Mononuclear cell (primary cell): ENCODE results near the gene CNN2. TPM values are rescaled to one million over a fixed set of nuclear protein-coding genes. Genes with fewer than 3 reads are reported as not detected.
A peak's percentile ranks its signal among the peaks of the same experiment; 100 is the strongest.

Experiments
- H3K27me3 ChIP-seq: 2 replicates; pipeline ENCODE4 v1.6.0; 2011; ENCODE audit warnings: low read length, control low read depth; ENCODE audit not compliant: insufficient read depth
- H3K4me1 ChIP-seq: 2 replicates; pipeline ENCODE4 v1.5.1; 2011; ENCODE audit warnings: mild to moderate bottlenecking, low read length, control low read depth; ENCODE audit not compliant: insufficient read depth
- H3K4me3 ChIP-seq: 2 replicates; pipeline ENCODE4 v1.5.1; 2011; ENCODE audit warnings: mild to moderate bottlenecking, low read length, moderate library complexity
- H3K9me3 ChIP-seq: 2 replicates; pipeline ENCODE4 v1.5.1; 2011; ENCODE audit warnings: low read depth, mild to moderate bottlenecking, control low read depth, low read length
- total RNA-seq: library from RNA; depleted of rRNA; stranded (reverse); fragments of >200 nt; gene quantifications from one replicate; pipeline ENCODE4 v1.2.3, GENCODE V29; 2012

CNN2 gene
- total RNA-seq, 1 donor, result 152 TPM

DNA sequence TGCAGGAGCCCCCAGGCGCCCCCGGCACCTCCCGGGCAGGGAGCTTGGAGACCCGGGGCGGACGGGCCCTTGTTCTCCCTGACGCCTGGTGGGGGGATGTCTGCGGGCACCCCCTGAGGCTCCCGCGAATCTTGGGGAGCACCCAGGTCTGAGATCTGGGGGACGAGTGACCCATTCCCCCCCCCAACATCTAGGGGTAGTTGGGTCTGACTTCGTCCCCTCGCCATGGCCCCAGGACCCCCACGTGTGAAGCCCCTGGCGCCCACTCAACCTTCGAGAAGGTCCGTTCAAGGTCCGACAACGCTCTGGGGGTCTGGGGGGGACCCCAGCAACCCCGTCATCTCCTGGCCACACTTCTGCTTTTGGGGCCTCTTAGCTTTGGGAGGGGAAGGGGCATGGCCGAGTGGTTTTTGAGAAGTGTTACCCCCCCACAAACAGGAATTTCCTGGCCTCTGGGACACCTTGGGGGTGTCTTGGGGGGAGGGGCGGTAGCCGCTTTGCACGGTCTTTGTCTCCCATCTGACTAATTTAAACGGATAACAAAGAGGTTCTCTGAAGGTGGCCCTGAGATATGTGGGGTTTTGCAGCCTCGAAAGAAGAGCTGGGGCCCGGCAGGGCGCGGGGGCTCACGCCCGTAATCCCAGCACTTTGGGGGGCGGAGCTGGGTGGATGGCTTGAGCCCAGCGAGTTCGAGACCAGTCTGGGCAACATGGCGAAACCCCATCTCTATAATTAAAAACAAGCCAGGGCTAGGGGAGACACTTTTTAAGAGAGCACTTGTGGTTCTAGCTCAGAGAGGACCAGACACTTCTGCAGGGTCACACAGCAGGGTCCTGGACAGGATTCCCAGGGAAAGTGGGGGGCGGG, 608 bp downstream of the CNN2 start:
- H3K4me3 ChIP-seq, result peak overlapping the region; percentile 98
- H3K27me3 ChIP-seq, result no peaks in the 10 kb centered on the region
- H3K9me3 ChIP-seq, result no peaks in the 10 kb centered on the region
- H3K4me1 ChIP-seq, result peaks cover 37% of the 10 kb centered on the region

DNA sequence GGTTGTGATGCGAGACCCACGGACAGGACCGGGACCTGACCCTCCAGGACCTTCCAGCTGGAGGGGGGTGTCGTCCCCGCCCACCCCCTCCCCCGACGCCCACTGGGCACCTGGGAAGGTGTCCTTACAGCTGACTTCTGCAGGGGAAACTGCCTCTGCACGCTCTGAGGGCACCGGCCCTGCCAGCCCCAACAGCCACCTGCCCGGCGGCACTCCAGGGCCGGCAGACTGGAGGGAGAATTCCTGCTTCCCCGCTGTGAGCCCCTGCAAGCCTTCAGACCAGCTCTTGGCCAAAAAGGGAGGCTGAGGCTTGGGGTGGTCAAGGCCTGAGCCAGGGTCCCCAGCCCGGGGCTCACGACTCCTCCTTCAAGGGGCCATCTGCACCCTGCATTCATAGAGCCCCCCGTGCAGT, 1.2 kb downstream of the CNN2 start:
- Histone ChIP-seq H3K4me3 (peak overlapping the region; percentile 98), H3K4me1 (peaks cover 36% of the 10 kb centered on the region), H3K27me3 (no peaks in the 10 kb centered on the region), H3K9me3 (no peaks in the 10 kb centered on the region)

DNA sequence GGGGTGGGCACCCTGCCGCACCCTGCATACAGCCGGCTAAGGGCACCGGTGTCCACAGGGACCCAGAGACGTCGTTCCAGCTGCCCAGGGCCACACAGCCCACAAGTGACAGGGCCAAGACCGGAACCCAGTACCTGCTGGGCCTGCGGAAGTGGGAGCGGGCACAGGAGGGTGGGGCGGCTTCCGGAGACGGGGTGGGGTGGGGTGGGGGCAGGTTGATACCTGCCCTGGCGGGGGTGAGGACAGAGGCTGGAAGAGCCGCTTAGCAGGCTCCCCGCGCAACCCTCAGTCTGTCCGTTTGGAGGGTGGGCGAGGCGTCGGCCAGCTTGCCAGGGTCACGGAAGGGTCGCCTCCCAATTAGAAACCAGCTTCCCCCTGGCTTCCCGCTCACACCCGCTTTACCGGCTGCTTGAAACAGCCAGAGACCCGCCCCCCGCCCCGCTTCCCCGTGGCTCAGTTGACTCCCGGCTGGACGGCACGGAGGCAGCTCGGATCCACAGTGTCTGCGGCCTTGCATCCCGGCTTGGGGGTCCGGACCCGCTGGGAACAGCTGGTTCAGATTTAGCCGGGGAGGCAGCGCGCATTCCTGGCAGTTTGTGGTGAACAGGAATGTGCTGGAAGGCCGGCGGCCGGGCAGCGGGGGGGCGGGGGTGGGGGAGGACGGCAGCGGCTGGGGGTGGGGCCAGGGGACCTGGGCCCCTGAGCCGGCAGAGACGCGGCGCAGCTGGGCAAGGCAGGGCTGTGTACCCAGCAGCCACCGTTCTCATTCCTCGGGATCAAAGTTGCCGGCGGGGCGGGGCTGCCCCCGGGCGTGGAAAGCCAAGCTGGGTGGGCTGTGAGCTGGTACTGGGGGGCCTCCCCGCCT, 1.9 kb downstream of the CNN2 start:
- H3K4me1 ChIP-seq, result peaks cover 36% of the 10 kb centered on the region

DNA sequence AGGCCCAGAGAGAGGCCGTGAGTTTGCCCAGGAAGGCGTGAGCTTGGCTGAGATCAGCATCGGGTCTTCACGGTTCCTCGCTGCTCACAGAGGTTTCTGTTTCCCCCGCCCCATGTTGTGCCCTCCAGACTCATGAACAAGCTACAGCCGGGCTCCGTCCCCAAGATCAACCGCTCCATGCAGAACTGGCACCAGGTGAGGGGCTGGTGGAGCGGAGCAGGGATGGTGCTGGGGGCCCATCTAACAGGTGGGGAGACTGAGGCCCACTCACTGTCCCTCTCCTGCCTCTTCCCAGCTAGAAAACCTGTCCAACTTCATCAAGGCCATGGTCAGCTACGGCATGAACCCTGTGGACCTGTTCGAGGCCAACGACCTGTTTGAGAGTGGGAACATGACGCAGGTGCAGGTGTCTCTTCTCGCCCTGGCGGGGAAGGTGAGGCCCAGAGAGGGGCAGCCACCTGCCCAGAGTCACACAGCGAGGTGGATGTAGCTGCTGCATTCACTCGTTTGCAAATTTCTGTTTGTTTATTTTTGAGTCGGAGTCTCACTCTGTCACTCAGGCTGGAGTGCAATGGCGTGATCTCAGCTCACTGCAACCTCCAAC, 6.0 kb downstream of the CNN2 start:
- H3K4me1 ChIP-seq, result peaks cover 42% of the 10 kb centered on the region
- H3K9me3 ChIP-seq, result no peaks in the 10 kb centered on the region
- no peak overlapping the region for H3K4me3 ChIP-seq
- H3K27me3 ChIP-seq, result no peaks in the 10 kb centered on the region

More for the DNA sequence above, 1.9 kb downstream of the CNN2 start:
- no peaks in the 10 kb centered on the region for H3K27me3 ChIP-seq
- no peaks in the 10 kb centered on the region for H3K9me3 ChIP-seq
- H3K4me3 ChIP-seq, result peak overlapping the region; percentile 98

DNA sequence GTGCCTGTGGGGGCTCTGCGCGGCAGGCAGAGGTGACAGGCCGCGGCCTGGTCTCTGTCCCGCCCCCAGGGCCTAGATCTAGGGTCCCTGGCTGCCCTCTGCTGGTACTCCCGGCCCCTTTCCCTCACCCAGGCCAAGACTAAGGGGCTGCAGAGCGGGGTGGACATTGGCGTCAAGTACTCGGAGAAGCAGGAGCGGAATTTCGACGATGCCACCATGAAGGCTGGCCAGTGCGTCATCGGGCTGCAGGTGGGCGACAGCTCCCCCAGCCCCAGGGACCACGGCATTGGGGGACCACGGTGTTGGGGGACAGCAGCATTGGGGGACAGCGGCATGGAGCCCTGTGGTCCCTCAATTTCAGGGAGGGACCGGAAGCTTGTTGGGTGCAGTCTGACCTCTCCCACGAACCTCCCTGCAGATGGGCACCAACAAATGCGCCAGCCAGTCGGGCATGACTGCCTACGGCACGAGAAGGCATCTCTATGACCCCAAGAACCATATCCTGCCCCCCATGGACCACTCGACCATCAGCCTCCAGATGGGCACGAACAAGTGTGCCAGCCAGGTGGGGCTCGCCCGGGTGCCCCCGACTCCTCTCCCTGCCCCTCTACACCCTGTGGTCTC, 9.7 kb downstream of the CNN2 start:
- Histone ChIP-seq H3K9me3 (no peaks in the 10 kb centered on the region), H3K4me3 (no peak overlapping the region), H3K27me3 (no peaks in the 10 kb centered on the region), H3K4me1 (peaks cover 61% of the 10 kb centered on the region)

DNA sequence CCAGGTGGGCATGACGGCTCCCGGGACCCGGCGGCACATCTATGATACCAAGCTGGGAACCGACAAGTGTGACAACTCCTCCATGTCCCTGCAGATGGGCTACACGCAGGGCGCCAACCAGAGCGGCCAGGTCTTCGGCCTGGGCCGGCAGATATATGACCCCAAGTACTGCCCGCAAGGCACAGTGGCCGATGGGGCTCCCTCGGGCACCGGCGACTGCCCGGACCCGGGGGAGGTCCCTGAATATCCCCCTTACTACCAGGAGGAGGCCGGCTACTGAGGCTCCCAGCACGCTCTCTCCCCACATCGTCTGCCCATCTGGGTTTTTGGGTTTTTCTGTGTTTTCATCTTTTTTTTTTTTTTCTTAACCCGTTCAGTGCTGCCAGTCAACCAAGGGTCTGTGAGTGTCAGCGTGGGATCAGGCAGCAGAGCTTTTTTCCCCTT, 11.2 kb downstream of the CNN2 start:
- Histone ChIP-seq H3K27me3 (no peaks in the 10 kb centered on the region), H3K4me3 (peak overlapping the region; percentile 23), H3K4me1 (peaks cover 63% of the 10 kb centered on the region), H3K9me3 (no peaks in the 10 kb centered on the region)

DNA sequence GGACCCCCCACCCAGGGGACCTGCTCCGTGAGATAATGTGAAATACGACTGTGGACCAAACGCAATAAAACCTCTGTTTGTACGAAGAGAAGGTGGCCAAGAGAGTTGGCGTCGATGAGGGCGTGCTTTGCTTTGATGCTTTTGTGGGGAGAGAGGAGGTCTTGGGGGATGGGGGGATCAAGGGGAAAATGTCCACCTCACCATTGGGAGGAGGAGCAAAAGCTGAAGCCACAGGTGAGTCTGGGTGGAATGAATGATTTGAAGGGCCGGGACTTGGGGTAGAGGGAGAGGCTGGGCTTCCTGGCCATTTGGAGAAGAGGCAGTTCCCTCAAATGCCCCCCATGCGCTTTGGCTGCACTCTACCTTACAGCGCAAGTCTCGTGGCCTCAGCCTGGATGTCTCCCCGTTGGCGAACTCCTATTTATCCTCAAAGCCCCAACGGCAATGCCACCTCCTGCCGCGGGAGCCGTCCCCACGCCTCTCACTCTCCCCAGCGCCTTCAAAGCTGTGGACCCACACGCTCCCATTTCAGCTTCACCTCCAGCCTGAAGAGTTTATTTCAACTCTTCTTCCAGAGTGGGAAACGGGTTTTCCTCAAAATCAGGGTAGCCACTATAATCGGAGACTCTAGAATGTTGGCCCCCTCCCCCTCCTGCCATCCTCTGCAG, 12.7 kb downstream of the CNN2 start:
- Histone ChIP-seq H3K4me3 (peak overlapping the region; percentile 89), H3K9me3 (no peaks in the 10 kb centered on the region), H3K27me3 (no peaks in the 10 kb centered on the region), H3K4me1 (peaks cover 63% of the 10 kb centered on the region)

DNA sequence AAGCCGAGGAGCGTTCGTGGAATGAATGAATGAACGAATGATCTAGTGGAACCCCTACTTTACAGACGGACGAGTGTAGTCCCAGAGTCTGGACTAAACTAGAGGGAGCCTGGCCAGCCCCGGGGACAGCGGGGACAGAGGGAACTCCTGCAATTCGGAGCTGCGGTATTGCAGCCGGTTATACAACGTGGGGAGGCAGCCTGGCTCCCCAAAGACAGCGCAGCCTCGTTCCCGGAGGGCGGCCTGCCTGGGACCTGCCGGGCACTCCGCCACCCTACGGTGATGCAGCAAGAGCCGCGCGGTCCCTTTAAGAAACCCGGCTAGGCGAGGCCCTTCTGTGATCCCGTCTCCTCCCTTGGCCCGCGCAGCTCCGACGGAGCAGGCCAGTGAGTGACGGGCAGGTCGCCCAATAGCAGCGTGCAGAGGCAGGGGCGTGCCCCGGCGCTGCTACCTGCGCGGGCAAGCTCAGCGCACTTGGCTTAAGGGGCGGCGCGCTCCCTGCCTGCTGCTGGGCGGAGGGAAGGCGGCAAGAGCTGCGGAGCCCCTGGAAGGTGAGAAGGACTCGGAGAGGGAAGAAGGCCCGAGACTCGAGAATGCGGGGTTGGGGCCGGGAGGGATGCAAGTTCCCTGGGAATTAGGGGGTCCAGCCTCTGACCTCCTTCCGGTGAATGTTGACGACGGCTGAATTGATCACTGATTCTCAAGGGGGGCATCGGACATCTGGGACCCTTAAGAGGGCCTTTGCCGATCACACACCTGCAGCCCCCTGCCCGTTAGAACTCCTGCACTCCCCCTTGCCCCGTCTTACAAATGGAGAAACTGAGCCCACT, 13.5 kb downstream of the CNN2 start, which contains the start of gene ABCA7:
Gene ABCA7 (plus strand): TSS at position 462 of the 830 bp plus-strand sequence. CDS start 1,255 bp downstream, outside the sequence.
- peak within 1 kb of the TSS; percentile 89 for H3K4me3 ChIP-seq
- H3K9me3 ChIP-seq, result no peaks in the 10 kb centered on the region
- H3K4me1 ChIP-seq, result peaks cover 63% of the 10 kb centered on the region

DNA sequence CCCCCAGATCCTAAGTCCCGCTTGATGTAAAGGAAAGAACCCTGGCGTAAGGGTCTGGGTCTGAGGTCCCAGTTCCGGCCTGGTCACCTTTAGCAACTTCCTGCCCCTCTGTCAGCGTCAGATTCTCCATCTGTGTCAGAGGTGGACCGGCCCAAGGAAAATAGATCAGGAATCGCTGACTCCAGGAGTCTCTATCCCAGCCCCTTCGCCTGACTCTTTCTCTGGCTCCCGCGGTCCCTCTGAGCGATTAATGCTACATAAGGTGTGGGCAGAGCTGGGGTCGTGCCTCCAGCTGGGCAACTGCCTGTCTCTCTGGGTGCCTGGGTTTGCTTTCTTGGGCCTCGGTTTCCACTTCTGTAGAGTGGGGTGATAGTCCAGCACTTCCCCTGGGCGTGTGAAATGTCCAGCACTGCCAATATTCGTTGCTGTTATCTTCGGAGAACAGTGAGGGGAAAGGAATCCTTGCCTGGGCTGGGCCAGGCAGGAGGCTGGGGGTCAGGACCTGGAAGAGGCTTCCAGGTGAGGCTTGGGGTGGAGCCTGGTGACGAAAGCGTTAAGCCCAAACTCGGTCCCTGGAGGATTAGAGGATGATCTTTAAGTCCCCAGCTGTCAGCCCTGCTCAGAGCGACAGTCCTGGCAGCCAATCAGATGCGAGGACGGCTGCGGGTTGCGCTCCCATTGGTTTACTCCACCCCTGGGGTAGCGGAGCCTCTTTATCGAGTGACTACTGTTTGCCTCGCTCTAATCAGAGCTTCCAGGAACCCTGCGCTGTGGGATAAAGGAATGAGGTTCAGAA, 14.3 kb downstream of the CNN2 start:
- no peaks in the 10 kb centered on the region for H3K9me3 ChIP-seq
- H3K27me3 ChIP-seq, result no peaks in the 10 kb centered on the region
- peaks cover 63% of the 10 kb centered on the region for H3K4me1 ChIP-seq
- peak overlapping the region; percentile 89 for H3K4me3 ChIP-seq

More for the DNA sequence above, 13.5 kb downstream of the CNN2 start, which contains the start of gene ABCA7:
- H3K27me3 ChIP-seq, result no peaks in the 10 kb centered on the region

DNA sequence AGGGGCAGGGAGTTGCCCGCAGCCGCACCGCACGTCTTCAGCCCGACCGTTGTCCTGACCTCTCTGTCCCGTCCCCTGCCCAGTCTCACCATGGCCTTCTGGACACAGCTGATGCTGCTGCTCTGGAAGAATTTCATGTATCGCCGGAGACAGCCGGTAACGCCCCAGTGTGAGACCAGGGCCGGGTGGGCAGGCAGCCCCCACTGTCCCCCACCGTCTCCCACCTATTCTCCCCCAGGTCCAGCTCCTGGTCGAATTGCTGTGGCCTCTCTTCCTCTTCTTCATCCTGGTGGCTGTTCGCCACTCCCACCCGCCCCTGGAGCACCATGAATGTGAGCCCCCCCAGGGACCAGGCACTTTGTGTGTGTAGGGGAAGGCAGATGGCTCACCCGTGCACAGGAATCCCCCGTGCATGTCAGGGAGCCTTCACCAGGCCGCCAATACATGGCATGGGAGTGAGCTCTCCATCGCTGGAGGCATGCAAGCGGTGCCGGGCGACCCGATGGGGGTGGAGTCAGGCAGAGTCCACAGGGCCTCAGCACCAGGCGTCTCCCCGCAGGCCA, 14.9 kb downstream of the CNN2 start:
- peak overlapping the region; percentile 89 for H3K4me3 ChIP-seq

DNA sequence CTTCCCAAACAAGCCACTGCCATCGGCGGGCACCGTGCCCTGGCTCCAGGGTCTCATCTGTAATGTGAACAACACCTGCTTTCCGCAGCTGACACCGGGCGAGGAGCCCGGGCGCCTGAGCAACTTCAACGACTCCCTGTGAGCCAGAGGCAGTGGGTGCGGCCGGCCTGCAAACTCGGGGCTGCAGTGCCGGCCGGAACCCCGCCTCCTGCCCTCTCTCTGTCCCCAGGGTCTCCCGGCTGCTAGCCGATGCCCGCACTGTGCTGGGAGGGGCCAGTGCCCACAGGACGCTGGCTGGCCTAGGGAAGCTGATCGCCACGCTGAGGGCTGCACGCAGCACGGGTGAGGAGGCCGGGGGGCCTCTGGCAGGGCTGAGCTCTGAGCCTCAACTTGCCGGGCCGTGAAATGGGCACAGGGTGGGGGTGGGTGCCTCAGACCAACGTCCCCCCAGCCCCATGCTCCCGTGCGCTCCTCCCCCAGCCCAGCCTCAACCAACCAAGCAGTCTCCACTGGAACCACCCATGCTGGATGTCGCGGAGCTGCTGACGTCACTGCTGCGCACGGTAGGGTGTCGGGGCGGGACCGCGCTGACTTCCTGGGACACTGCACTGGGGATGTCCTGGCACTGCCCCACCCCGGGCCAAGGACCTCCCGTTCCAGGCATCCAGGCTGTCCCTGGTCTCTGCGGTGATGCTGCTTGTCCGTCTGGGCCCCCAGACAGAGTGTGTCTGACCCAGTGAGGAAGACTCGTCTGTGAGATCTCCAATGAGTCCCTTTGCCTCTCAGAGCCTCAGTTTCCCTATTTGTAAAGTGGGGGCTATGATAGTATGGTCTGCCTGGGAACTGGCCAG, 15.7 kb downstream of the CNN2 start:
- H3K9me3 ChIP-seq, result no peaks in the 10 kb centered on the region
- no peak overlapping the region for H3K4me3 ChIP-seq
- H3K27me3 ChIP-seq, result no peaks in the 10 kb centered on the region
- peaks cover 55% of the 10 kb centered on the region for H3K4me1 ChIP-seq

More for the DNA sequence above, 14.9 kb downstream of the CNN2 start:
- H3K4me1 ChIP-seq, result peaks cover 56% of the 10 kb centered on the region
- no peaks in the 10 kb centered on the region for H3K9me3 ChIP-seq
- no peaks in the 10 kb centered on the region for H3K27me3 ChIP-seq
